ENCODE measurements around the gene SLC35E1.
"Not testable (repeated sequence)": the region's sequence is repeated elsewhere in the genome, so short reads cannot be mapped to it uniquely, and the experiment has no call there.

SLC35E1 gene

GRCh38 chr19:16522559-16523377 lies 49.4 kb downstream of the SLC35E1 start:
- DNase-seq (ENCODE audit: low spot score), result no peak

- no peak for DNase-seq (ENCODE audit: low spot score)
Observed at GRCh38 chr19:16521715-16522289, 50.4 kb downstream of the SLC35E1 start.

GRCh38 chr19:16520986-16521624 lies 51.1 kb downstream of the SLC35E1 start:
- DNase-seq (ENCODE audit: low spot score), result no peak

- DNase-seq (ENCODE audit: low spot score), result no peak
Observed at GRCh38 chr19:16520074-16520973, 51.9 kb downstream of the SLC35E1 start.

- DNase-seq (ENCODE audit: low spot score), result no peak
Observed at GRCh38 chr19:16519230-16519687, 53.0 kb downstream of the SLC35E1 start.

- DNase-seq (ENCODE audit: low spot score), result no peak
Observed at GRCh38 chr19:16518483-16519229, 53.6 kb downstream of the SLC35E1 start.

- no peak for DNase-seq (ENCODE audit: low spot score)
Observed at GRCh38 chr19:16518061-16518460, 54.2 kb downstream of the SLC35E1 start.

GRCh38 chr19:16516923-16517610 lies 55.1 kb downstream of the SLC35E1 start:
- no peak for DNase-seq (ENCODE audit: low spot score)

GRCh38 chr19:16516381-16516780 lies 55.8 kb downstream of the SLC35E1 start:
- no peak for DNase-seq (ENCODE audit: low spot score)

- no peak for DNase-seq (ENCODE audit: low spot score)
Observed at GRCh38 chr19:16514383-16515019, 57.7 kb downstream of the SLC35E1 start.

GRCh38 chr19:16512611-16513010 lies 59.6 kb downstream of the SLC35E1 start:
- DNase-seq (ENCODE audit: low spot score), result not testable (repeated sequence)

- DNase-seq (ENCODE audit: low spot score), result no peak
Observed at GRCh38 chr19:16509141-16510061, 62.8 kb downstream of the SLC35E1 start.

GRCh38 chr19:16508546-16508945 lies 63.7 kb downstream of the SLC35E1 start:
- DNase-seq (ENCODE audit: low spot score), result no peak

GRCh38 chr19:16506961-16507360 lies 65.3 kb downstream of the SLC35E1 start:
- no peak for DNase-seq (ENCODE audit: low spot score)

- DNase-seq (ENCODE audit: low spot score), result not testable (repeated sequence)
Observed at GRCh38 chr19:16506161-16506560, 66.1 kb downstream of the SLC35E1 start.

GRCh38 chr19:16504271-16504670 lies 67.9 kb downstream of the SLC35E1 start:
- DNase-seq (ENCODE audit: low spot score), result no peak

Data from hematopoietic multipotent progenitor cell treated with erythropoietin and hydrocortisone succinate and interleukin-3 and kit ligand, for 17 days (in vitro differentiated cells).